ENCODE measurements around the gene HEPH.

- TF ChIP-seq POLR2A (IDR thresholded peaks at IDR 0.05) (no peak), CTCF (IDR thresholded peaks at IDR 0.05 in 8 of 11, conservative IDR thresholded peaks at IDR 0.05 in 3 of 11) (no peak)
These were observed 36.1 kb downstream of the HEPH start for GRCh38 chrX:66200050-66200664.

All from spleen (tissue), 7 donors.